ENCODE results near the gene COG5. TPM values are rescaled to one million over a fixed set of nuclear protein-coding genes. Genes with fewer than 3 reads are reported as not detected.

Gene COG5
- total RNA-seq, 3 donors from 2014 or later: 35.2 to 61.2 (median 38.0) TPM

GRCh38 chr7:107165341-107165740 lies 398.4 kb downstream of the COG5 start:
- no peaks in the 10 kb centered on the region for H3K36me3 ChIP-seq

GRCh38 chr7:107164092-107164491 lies 399.6 kb downstream of the COG5 start:
- DNase-seq (ENCODE audit: low spot score in 2 of 2): no peak
- Histone ChIP-seq H3K36me3 (no peaks in the 10 kb centered on the region), H3K4me3 (no peak overlapping the region), H3K27me3 (no peaks in the 10 kb centered on the region), H3K27ac (no peak overlapping the region), H3K4me1 (no peaks in the 10 kb centered on the region), H3K9me3 (no peaks in the 10 kb centered on the region)
- intact Hi-C loops (cut with DNase I; ENCODE audit: low total_unique reads): no loop called here
- TF ChIP-seq, protein P1, sequence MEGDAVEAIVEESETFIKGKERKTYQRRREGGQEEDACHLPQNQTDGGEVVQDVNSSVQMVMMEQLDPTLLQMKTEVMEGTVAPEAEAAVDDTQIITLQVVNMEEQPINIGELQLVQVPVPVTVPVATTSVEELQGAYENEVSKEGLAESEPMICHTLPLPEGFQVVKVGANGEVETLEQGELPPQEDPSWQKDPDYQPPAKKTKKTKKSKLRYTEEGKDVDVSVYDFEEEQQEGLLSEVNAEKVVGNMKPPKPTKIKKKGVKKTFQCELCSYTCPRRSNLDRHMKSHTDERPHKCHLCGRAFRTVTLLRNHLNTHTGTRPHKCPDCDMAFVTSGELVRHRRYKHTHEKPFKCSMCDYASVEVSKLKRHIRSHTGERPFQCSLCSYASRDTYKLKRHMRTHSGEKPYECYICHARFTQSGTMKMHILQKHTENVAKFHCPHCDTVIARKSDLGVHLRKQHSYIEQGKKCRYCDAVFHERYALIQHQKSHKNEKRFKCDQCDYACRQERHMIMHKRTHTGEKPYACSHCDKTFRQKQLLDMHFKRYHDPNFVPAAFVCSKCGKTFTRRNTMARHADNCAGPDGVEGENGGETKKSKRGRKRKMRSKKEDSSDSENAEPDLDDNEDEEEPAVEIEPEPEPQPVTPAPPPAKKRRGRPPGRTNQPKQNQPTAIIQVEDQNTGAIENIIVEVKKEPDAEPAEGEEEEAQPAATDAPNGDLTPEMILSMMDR (IDR thresholded peaks at IDR 0.05): no peak
- TF ChIP-seq POLR2AphosphoS5 (IDR thresholded peaks at IDR 0.05): no peak
- TF ChIP-seq POLR2A (IDR thresholded peaks at IDR 0.05): no peak

More at GRCh38 chr7:107165341-107165740, 398.4 kb downstream of the COG5 start:
- TF ChIP-seq, protein P1 (IDR thresholded peaks at IDR 0.05): no peak
- TF ChIP-seq POLR2A (IDR thresholded peaks at IDR 0.05): no peak
- TF ChIP-seq POLR2AphosphoS5 (IDR thresholded peaks at IDR 0.05): no peak
- Histone ChIP-seq H3K4me1 (no peaks in the 10 kb centered on the region), H3K4me3 (no peak overlapping the region), H3K9me3 (no peaks in the 10 kb centered on the region), H3K27me3 (no peaks in the 10 kb centered on the region), H3K27ac (no peak overlapping the region)
- DNase-seq (ENCODE audit: low spot score in 2 of 2): no peak
- intact Hi-C loops (cut with DNase I; ENCODE audit: low total_unique reads): no loop called here

- Histone ChIP-seq H3K36me3 (no peaks in the 10 kb centered on the region), H3K27ac (no peak overlapping the region), H3K4me1 (no peaks in the 10 kb centered on the region), H3K4me3 (no peak overlapping the region), H3K27me3 (no peaks in the 10 kb centered on the region), H3K9me3 (no peaks in the 10 kb centered on the region)
- TF ChIP-seq, protein P1 (IDR thresholded peaks at IDR 0.05): no peak
- no peak for TF ChIP-seq POLR2AphosphoS5 (IDR thresholded peaks at IDR 0.05)
- TF ChIP-seq POLR2A (IDR thresholded peaks at IDR 0.05): no peak
- intact Hi-C loops (cut with DNase I; ENCODE audit: low total_unique reads): no loop called here
- DNase-seq (ENCODE audit: low spot score in 2 of 2): no peak
Observed at GRCh38 chr7:107162475-107162874, 401.2 kb downstream of the COG5 start.

GRCh38 chr7:107161415-107161814 lies 402.3 kb downstream of the COG5 start:
- H3K4me1 ChIP-seq: no peaks in the 10 kb centered on the region
- no peaks in the 10 kb centered on the region for H3K36me3 ChIP-seq
- H3K27me3 ChIP-seq: no peaks in the 10 kb centered on the region
- TF ChIP-seq POLR2AphosphoS5 (IDR thresholded peaks at IDR 0.05) (no peak), POLR2A (IDR thresholded peaks at IDR 0.05) (no peak)
- TF ChIP-seq, protein P1 (IDR thresholded peaks at IDR 0.05): no peak
- no peak overlapping the region for H3K4me3 ChIP-seq
- intact Hi-C loops (cut with DNase I; ENCODE audit: low total_unique reads): no loop called here
- H3K27ac ChIP-seq: no peak overlapping the region
- DNase-seq (ENCODE audit: low spot score in 2 of 2): no peak
- no peaks in the 10 kb centered on the region for H3K9me3 ChIP-seq

GRCh38 chr7:107160389-107160788 lies 403.3 kb downstream of the COG5 start:
- DNase-seq (ENCODE audit: low spot score in 2 of 2): no peak
- Histone ChIP-seq H3K4me1 (no peaks in the 10 kb centered on the region), H3K36me3 (no peaks in the 10 kb centered on the region), H3K27me3 (no peaks in the 10 kb centered on the region), H3K4me3 (no peak overlapping the region), H3K27ac (no peak overlapping the region), H3K9me3 (no peaks in the 10 kb centered on the region)
- intact Hi-C loops (cut with DNase I; ENCODE audit: low total_unique reads): no loop called here
- no peak for TF ChIP-seq POLR2AphosphoS5 (IDR thresholded peaks at IDR 0.05)
- no peak for TF ChIP-seq POLR2A (IDR thresholded peaks at IDR 0.05)
- TF ChIP-seq, protein P1 (IDR thresholded peaks at IDR 0.05): no peak

All from breast epithelium (tissue), 4 donors.